Measurements from ENCODE around the gene RRBP1. TPM values are rescaled to one million over a fixed set of nuclear protein-coding genes. Genes with fewer than 3 reads are reported as not detected.

RRBP1 gene
- total RNA-seq, 1 donor from 2014 or later: 312 TPM

DNA sequence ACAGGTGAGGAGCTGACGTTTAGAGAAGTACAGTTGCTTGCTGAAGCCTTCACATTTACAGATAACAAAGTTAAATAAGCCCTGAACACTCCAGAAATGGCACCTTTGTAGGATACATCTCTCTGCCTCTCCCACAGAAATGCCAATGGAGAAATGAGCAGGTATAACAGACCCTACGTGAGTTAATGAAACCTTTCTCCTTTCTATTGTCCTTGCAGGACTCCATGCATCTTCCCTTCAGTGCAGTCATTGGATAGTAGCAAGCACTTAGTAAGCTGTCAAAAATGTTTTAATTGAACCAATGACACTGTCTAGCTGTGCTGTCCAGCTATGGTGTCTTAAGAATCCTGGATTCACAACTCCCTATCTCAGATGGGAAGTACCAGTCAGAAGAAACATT lies 8.1 kb upstream of the RRBP1 start:
- DNase-seq (ENCODE audit: extremely low spot score, unreplicated experiment): no peak
- Mint-ChIP-seq H3K9me3 (ENCODE audit: unreplicated experiment) (peaks cover 8% of the 10 kb centered on the region), H3K4me3 (ENCODE audit: unreplicated experiment) (no peak overlapping the region), H3K4me1 (ENCODE audit: unreplicated experiment) (no peaks in the 10 kb centered on the region), H3K27me3 (ENCODE audit: unreplicated experiment) (peaks cover 66% of the 10 kb centered on the region), H3K27ac (ENCODE audit: unreplicated experiment) (no peak overlapping the region), H3K36me3 (ENCODE audit: unreplicated experiment) (no peaks in the 10 kb centered on the region)
- TF ChIP-seq, protein P1, sequence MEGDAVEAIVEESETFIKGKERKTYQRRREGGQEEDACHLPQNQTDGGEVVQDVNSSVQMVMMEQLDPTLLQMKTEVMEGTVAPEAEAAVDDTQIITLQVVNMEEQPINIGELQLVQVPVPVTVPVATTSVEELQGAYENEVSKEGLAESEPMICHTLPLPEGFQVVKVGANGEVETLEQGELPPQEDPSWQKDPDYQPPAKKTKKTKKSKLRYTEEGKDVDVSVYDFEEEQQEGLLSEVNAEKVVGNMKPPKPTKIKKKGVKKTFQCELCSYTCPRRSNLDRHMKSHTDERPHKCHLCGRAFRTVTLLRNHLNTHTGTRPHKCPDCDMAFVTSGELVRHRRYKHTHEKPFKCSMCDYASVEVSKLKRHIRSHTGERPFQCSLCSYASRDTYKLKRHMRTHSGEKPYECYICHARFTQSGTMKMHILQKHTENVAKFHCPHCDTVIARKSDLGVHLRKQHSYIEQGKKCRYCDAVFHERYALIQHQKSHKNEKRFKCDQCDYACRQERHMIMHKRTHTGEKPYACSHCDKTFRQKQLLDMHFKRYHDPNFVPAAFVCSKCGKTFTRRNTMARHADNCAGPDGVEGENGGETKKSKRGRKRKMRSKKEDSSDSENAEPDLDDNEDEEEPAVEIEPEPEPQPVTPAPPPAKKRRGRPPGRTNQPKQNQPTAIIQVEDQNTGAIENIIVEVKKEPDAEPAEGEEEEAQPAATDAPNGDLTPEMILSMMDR (IDR thresholded peaks at IDR 0.05): no peak

DNA sequence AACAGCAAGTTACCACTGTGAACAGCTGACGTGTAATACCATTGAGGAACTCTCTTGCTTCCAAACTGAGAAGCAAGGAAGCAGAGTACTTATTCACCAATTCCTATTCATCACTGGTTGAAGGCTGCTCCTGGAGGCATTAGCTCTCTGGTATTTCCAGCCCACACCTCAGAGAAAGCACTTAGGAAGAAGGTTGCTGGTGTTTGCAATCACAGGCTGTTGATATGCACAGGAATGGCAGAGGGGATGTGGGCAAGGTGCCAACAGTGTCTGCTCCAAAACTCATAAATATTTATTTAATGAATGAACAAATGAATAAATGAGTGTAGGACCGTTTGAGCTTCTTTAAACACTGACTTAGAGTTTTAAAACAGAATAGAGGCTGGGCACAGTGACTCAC lies 6.9 kb upstream of the RRBP1 start:
- Mint-ChIP-seq H3K27ac (ENCODE audit: unreplicated experiment) (no peak overlapping the region), H3K4me1 (ENCODE audit: unreplicated experiment) (peaks cover 2% of the 10 kb centered on the region), H3K9me3 (ENCODE audit: unreplicated experiment) (peaks cover 8% of the 10 kb centered on the region), H3K36me3 (ENCODE audit: unreplicated experiment) (no peaks in the 10 kb centered on the region), H3K27me3 (ENCODE audit: unreplicated experiment) (peaks cover 74% of the 10 kb centered on the region), H3K4me3 (ENCODE audit: unreplicated experiment) (no peak overlapping the region)
- DNase-seq (ENCODE audit: extremely low spot score, unreplicated experiment): no peak
- TF ChIP-seq, protein P1 (IDR thresholded peaks at IDR 0.05): no peak

DNA sequence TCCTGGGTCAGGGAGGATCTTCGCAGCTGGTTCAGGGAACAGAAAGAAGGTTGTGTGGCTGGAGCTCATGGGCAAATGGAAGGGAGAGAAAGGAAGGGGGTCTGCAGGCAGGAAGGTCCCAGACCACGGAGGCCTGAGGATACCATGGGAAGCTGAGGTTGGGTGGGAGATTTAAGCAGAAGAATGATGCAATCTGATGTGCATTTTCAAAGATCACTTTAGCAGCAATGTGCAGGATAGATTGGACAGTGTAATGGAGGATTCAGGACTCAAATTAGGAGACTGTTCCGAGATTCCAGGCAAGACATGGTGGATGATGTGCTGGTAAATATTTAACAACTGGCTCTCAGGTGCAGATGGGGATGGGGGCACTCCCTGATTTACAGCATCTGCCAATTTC lies 5.8 kb upstream of the RRBP1 start:
- H3K27ac Mint-ChIP-seq (ENCODE audit: unreplicated experiment): no peak overlapping the region
- no peak for DNase-seq (ENCODE audit: extremely low spot score, unreplicated experiment)
- peaks cover 2% of the 10 kb centered on the region for H3K4me1 Mint-ChIP-seq (ENCODE audit: unreplicated experiment)
- H3K9me3 Mint-ChIP-seq (ENCODE audit: unreplicated experiment): peaks cover 8% of the 10 kb centered on the region
- no peaks in the 10 kb centered on the region for H3K36me3 Mint-ChIP-seq (ENCODE audit: unreplicated experiment)
- TF ChIP-seq, protein P1 (IDR thresholded peaks at IDR 0.05): no peak
- no peak overlapping the region for H3K4me3 Mint-ChIP-seq (ENCODE audit: unreplicated experiment)
- H3K27me3 Mint-ChIP-seq (ENCODE audit: unreplicated experiment): peaks cover 69% of the 10 kb centered on the region

DNA sequence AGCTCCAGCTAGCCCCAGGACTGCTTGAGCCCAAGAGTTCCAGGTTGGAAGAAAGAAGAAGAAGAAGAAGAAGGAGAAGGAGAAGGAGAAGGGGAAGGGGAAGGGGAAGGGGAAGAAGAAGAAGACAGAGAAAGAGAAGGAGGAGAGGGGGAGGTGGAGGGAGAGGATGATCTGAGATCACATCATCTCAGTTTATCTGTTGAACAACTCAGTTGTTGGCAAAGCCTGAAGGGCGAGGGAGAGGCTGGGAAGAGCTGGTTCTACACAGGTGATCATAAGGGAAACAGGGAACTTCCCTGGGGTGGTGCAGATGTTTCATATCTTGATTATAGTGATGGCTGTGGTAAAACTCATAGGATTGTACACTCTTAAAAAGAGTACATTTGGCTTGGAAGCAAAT lies 3.1 kb upstream of the RRBP1 start:
- Mint-ChIP-seq H3K36me3 (ENCODE audit: unreplicated experiment) (no peaks in the 10 kb centered on the region), H3K27ac (ENCODE audit: unreplicated experiment) (no peak overlapping the region), H3K27me3 (ENCODE audit: unreplicated experiment) (peaks cover 53% of the 10 kb centered on the region), H3K4me1 (ENCODE audit: unreplicated experiment) (peaks cover 8% of the 10 kb centered on the region), H3K9me3 (ENCODE audit: unreplicated experiment) (peaks cover 5% of the 10 kb centered on the region), H3K4me3 (ENCODE audit: unreplicated experiment) (no peak overlapping the region)
- no peak for DNase-seq (ENCODE audit: extremely low spot score, unreplicated experiment)
- TF ChIP-seq, protein P1 (IDR thresholded peaks at IDR 0.05): no peak

DNA sequence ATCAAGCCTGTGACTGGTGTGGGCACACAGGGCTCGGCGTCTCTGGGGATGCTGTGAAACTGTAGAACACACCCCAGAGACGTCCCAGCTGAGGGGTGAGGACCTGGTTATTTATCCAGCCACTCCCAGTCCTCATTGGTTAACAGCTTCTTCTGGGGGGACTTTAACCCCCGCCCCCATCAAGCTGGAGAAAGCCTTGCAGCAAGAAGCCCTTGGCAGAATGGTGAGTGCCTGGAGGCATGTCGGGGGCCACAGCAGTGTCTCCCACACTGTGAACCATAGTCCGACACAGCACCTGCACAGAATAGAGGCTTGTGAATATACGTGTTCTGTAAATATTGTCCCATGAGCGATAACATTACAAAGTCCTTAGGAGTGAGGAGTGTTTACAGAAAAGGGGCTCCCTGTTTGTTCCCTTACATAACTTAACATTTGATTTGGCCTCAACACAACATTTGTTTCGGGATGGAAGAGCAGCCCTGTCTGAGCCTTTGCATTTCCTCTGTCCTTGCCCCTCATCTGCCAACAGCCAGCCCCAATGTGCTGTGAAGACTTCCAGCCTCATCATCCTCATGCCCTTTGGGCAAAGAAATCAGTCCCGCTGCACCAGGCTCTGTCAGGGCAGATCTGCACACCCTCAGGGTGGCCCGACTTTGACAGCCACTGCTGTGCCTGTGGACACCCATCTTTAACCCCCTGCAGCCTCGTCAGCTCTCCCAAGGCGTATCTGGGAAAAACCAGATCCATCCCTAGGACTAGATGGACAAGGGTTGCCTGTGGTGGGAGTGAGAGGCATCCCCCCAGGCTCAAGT lies 2.2 kb upstream of the RRBP1 start:
- no peak overlapping the region for H3K4me3 Mint-ChIP-seq (ENCODE audit: unreplicated experiment)
- peaks cover 17% of the 10 kb centered on the region for H3K4me1 Mint-ChIP-seq (ENCODE audit: unreplicated experiment)
- no peak overlapping the region for H3K27ac Mint-ChIP-seq (ENCODE audit: unreplicated experiment)
- TF ChIP-seq, protein P1 (IDR thresholded peaks at IDR 0.05): no peak
- no peak for DNase-seq (ENCODE audit: extremely low spot score, unreplicated experiment)
- H3K27me3 Mint-ChIP-seq (ENCODE audit: unreplicated experiment): peaks cover 47% of the 10 kb centered on the region
- H3K9me3 Mint-ChIP-seq (ENCODE audit: unreplicated experiment): peaks cover 4% of the 10 kb centered on the region
- peaks cover 5% of the 10 kb centered on the region for H3K36me3 Mint-ChIP-seq (ENCODE audit: unreplicated experiment)
